ENCODE measurements around the gene TLCD3B.
A peak's percentile ranks its signal among the peaks of the same experiment; 100 is the strongest.

GRCh38 chr16:30032083-30032819, 1.2 kb upstream of the TLCD3B start:
- TF ChIP-seq CTCF (IDR thresholded peaks at IDR 0.05 in 4 of 5, conservative IDR thresholded peaks at IDR 0.05 in 1 of 5) (peak; percentile 5 to 70 (median 52)), POLR2A (IDR thresholded peaks at IDR 0.05) (no peak)

Measured in gastrocnemius medialis (tissue), 4 donors.